IPS-NIHi7 (cell line): ENCODE measurements around the gene ANKS1A.
"Not testable (repeated sequence)": the region's sequence is repeated elsewhere in the genome, so short reads cannot be mapped to it uniquely, and the experiment has no call there.

Experiments
- DNase-seq: peaks from one replicate; pipeline ENCODE4 v3.0.0; 2012; ENCODE audit warnings: mixed read lengths; ENCODE audit errors: extremely low spot score

ANKS1A gene

GRCh38 chr6:34888874-34889555 is at the start of gene ANKS1A:
Gene ANKS1A, plus strand, starts transcription at chr6:34889255. Its CDS starts 148 bp downstream, at chr6:34889403.
- peak; percentile 92 for DNase-seq

DNA sequence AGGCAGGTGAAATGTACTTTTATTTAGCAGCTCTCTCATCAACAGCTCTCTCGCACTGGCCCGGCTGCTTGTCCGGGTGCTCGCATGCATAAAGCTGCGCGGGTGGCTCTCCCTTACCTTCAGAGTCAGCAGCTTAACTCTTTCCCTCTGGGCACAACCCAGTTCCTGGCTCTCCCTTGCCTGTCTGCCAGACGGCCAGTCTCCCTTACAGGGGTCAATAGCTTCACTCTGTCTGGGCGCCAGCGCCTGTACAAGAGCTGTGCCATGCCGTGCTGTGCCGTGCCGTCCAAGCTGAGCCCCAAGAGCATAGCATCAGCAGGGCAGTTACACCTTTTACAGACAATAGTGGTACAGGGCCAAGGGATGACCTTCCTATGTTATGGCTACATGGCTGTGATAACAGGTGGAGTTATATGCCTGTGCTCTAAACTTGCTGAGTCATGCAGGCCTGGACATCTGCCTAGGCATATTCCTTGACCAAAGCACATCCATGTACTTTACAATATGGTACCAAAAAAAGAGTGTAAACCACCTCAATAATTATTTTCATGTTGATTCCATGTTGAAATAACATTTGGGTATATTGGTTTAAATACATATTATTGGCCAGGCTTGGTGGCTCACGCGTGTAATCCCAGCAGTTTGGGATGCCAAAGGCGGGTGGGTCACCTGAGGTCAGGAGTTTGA is 49.2 kb upstream of the ANKS1A start:
- no peak for DNase-seq

- DNase-seq, result not testable (repeated sequence)
These were observed 40.0 kb upstream of the ANKS1A start for GRCh38 chr6:34849066-34849465.

- no peak for DNase-seq
These were observed 37.7 kb upstream of the ANKS1A start for GRCh38 chr6:34851361-34851760.

- DNase-seq, result no peak
These were observed 36.5 kb upstream of the ANKS1A start for GRCh38 chr6:34852406-34853085.

GRCh38 chr6:34855463-34855862 is 33.6 kb upstream of the ANKS1A start:
- peak; percentile 37 for DNase-seq

- peak; percentile 26 for DNase-seq
These were observed 30.4 kb upstream of the ANKS1A start for GRCh38 chr6:34858681-34859080.

DNA sequence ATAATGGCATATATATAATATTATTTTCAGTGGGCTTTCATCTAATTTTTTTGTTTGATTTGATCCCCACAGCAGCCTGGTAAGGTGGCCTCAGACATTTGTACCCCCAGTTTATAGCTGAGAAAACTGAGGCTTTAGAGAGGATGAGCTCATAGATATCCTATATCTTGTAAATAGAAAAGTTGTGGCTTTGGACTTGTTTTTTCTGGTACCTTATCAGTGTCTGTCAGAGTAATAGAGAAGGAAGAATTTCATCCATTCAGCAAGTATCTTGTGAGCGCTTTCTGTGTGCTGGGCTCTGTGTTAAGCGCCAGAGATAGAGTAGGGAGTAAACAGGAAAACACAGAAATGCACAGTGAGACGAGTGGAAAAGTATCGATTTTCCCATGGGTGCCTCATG is 29.1 kb upstream of the ANKS1A start:
- DNase-seq, result no peak

- DNase-seq, result no peak
These were observed 28.3 kb upstream of the ANKS1A start for GRCh38 chr6:34860776-34861175.

DNA sequence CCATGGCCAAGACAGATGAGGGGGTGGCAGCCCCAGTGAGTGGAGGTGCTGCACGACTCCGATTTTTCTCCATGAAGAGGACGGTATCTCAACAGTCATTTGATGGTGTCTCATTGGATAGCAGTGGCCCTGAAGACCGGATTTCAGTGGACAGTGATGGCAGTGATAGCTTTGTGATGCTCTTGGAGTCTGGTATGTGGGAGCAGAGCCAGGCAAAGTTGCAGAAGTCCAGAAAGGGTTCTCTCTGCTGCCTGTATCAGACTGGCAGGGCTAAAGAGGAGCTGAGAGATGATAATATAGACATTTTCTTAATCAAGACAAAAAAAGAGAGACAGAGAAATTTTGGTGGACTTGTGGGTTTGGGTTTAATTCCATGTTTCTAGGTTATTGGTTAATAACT is 25.0 kb upstream of the ANKS1A start:
- no peak for DNase-seq

DNA sequence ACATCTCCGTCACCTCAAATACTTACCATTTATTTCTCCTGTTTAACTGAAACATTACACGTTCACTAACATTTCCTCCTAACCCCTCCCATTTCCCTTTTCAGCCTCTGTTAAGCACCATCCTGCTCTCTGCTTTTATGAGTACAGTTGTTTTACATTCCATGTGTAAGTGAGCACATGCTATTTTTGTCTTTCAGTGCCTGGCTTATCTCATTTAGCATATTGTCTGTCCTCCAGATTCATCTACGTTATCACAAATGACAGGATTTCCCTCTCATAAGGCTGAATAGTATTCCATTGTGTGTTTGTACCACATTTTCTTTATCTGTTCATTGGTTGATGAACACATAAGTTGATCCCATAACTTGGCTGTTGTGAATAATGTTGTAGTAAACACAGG is 23.9 kb upstream of the ANKS1A start:
- DNase-seq, result no peak

GRCh38 chr6:34866509-34866908 is 22.5 kb upstream of the ANKS1A start:
- no peak for DNase-seq

DNA sequence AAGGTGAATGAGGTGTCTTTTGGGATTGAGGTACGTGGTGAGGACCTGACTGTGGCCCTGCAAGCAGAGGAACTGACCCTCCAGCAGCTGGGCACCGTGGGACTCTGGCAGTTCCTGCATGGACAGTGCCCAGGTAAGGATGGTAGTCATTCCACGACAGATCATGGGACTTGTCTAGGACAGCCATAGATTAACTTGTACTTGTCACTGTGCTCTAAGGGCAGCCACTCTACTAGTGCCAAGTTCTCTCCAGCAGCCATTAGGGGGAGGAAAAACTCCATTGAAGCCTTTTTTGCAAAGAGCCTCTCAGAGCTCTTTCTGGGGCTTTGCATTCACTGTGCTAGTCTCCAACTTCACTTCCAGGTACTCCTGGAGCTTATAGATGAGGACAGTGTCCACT is 21.6 kb upstream of the ANKS1A start:
- DNase-seq, result no peak

DNA sequence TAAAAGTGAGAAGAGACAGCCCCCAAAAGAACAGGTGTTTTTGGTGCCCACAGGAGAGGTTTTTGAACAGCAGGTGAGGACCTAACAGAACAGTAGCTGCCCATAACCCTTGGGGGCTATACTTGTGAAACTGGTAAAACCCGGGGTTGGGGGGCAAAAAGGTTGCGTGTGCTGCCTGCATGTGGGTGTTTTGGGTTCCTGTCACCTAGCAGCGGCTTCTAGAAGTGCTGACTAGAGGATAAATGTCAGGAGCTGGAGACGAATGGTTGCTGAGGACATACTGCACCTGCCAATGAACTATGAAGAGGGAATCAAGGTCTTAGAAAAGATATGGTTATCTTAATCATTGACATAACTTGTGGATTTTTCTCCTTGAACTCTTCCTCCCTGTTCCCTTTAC is 17.2 kb upstream of the ANKS1A start:
- no peak for DNase-seq

DNA sequence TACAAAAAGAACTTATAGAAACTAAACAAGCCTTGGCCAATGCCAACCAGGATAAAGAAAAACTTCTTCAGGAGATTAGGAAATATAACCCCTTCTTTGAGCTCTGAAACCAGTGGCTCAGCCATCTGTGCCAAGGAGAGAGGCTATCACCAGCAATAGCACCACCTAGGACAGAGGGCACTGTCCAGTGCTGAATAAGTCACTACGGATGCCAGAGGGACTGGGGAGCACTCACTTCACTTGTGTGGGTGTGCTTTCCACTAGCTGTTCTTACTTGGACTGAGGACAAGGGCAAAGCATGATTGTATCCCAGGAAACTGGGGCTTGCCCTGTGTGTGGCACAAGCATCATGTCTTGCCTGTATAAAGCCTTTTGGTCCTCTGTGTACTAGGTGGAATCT is 16.7 kb upstream of the ANKS1A start:
- peak; percentile 31 for DNase-seq

GRCh38 chr6:34875292-34876213 is 13.5 kb upstream of the ANKS1A start:
- DNase-seq, result no peak

GRCh38 chr6:34876472-34876871 is 12.6 kb upstream of the ANKS1A start:
- no peak for DNase-seq

DNA sequence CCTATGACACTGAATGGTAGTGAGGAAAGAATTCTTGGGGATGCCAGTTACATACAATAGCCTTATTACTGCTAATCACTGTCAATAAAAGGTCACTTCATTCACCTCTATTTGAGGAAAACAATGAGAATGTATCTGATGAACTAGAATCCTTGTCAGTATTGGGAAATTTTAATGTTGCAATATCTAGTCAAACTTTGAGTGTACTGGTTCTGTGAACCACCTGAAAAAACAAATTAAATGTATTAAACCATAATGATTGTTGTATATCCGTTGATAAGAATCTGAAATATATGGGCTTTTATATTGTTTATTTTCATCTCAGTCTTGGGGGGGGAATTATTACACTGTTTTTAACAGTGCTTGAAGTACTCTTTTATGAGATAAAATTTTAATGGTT is 11.8 kb upstream of the ANKS1A start:
- no peak for DNase-seq

GRCh38 chr6:34877869-34878485 is 11.1 kb upstream of the ANKS1A start:
- DNase-seq, result no peak

GRCh38 chr6:34884073-34884472 is 5.0 kb upstream of the ANKS1A start:
- DNase-seq, result not testable (repeated sequence)

DNA sequence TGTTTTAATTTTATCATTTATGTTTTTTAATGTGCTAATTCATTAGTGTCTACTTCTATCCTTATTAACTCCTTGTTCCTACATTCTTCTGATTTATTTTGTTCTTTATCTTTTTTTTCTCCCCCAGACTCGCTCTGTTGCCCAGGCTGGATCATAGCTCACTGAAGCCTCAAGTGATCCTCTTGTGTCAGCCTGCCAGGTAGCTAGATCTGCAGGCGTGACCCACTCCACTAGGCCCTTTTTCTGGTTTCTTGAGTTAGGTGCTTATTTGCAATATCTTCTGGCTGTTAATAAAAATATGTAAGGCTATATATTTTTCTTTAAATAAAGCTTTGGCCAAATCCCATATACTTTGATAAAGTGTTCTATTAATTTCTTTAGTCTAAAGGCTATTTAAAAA is 4.1 kb upstream of the ANKS1A start:
- no peak for DNase-seq
